Measurements from ENCODE around the gene GAS6. TPM values are rescaled to one million over a fixed set of nuclear protein-coding genes. Genes with fewer than 3 reads are reported as not detected.
"Not testable (repeated sequence)": the region's sequence is repeated elsewhere in the genome, so short reads cannot be mapped to it uniquely, and the experiment has no call there.

Gene GAS6
- total RNA-seq, 1 donor from 2014 or later: 302 TPM

GRCh38 chr13:113830426-113830950 lies 33.4 kb downstream of the GAS6 start:
- DNase-seq (ENCODE audit: low spot score); ATAC-seq; intact Hi-C loops (cut with DNase I): not testable (repeated sequence)

GRCh38 chr13:113828282-113828825 lies 35.5 kb downstream of the GAS6 start:
- no peak for DNase-seq (ENCODE audit: low spot score)
- intact Hi-C loops (cut with DNase I): no loop called here
- ATAC-seq: no peak

GRCh38 chr13:113827021-113827420 lies 36.9 kb downstream of the GAS6 start:
- ATAC-seq (no peak), DNase-seq (ENCODE audit: low spot score) (no peak)
- intact Hi-C loops (cut with DNase I): no loop called here

GRCh38 chr13:113826446-113826845 lies 37.4 kb downstream of the GAS6 start:
- ATAC-seq; DNase-seq (ENCODE audit: low spot score); intact Hi-C loops (cut with DNase I): not testable (repeated sequence)

- ATAC-seq: no peak
- DNase-seq (ENCODE audit: low spot score): no peak
- intact Hi-C loops (cut with DNase I): no loop called here
Measured at GRCh38 chr13:113825841-113826240, 38.0 kb downstream of the GAS6 start.

GRCh38 chr13:113823771-113824170 lies 40.1 kb downstream of the GAS6 start:
- intact Hi-C loops (cut with DNase I): no loop called here
- DNase-seq (ENCODE audit: low spot score): no peak
- no peak for ATAC-seq

GRCh38 chr13:113822956-113823744 lies 40.7 kb downstream of the GAS6 start:
- intact Hi-C loops (cut with DNase I): no loop called here
- no peak for ATAC-seq

GRCh38 chr13:113822266-113822665 lies 41.6 kb downstream of the GAS6 start:
- no peak for DNase-seq (ENCODE audit: low spot score)
- intact Hi-C loops (cut with DNase I): no loop called here

More at GRCh38 chr13:113822956-113823744, 40.7 kb downstream of the GAS6 start:
- DNase-seq (ENCODE audit: low spot score): no peak

GRCh38 chr13:113821847-113822246 lies 42.0 kb downstream of the GAS6 start:
- DNase-seq (ENCODE audit: low spot score): no peak
- ATAC-seq: no peak
- intact Hi-C loops (cut with DNase I): no loop called here

More at GRCh38 chr13:113822266-113822665, 41.6 kb downstream of the GAS6 start:
- ATAC-seq: no peak

GRCh38 chr13:113820813-113821651 lies 42.8 kb downstream of the GAS6 start:
- intact Hi-C loops (cut with DNase I): no loop called here
- DNase-seq (ENCODE audit: low spot score) (peak; percentile 81), ATAC-seq (peak; percentile 79)

GRCh38 chr13:113819731-113820715 lies 43.9 kb downstream of the GAS6 start:
- intact Hi-C loops (cut with DNase I): no loop called here
- DNase-seq (ENCODE audit: low spot score) (no peak), ATAC-seq (peak; percentile 23)

GRCh38 chr13:113819341-113819730 lies 44.5 kb downstream of the GAS6 start:
- intact Hi-C loops (cut with DNase I): no loop called here
- ATAC-seq: no peak
- DNase-seq (ENCODE audit: low spot score): no peak

GRCh38 chr13:113818700-113819295 lies 45.1 kb downstream of the GAS6 start:
- no peak for DNase-seq (ENCODE audit: low spot score)
- intact Hi-C loops (cut with DNase I): no loop called here

GRCh38 chr13:113817860-113818691 lies 45.8 kb downstream of the GAS6 start:
- intact Hi-C loops (cut with DNase I): loop anchor here (2.0 kb wide), 1 partner anchor 129 kb away; no protein-coding TSS in a partner anchor
- DNase-seq (ENCODE audit: low spot score) (no peak), ATAC-seq (no peak)

More at GRCh38 chr13:113818700-113819295, 45.1 kb downstream of the GAS6 start:
- no peak for ATAC-seq

GRCh38 chr13:113816946-113817859 lies 46.7 kb downstream of the GAS6 start:
- ATAC-seq: peak; percentile 55
- intact Hi-C loops (cut with DNase I): loop anchor here (2.0 kb wide), 1 partner anchor 130 kb away; no protein-coding TSS in a partner anchor
- DNase-seq (ENCODE audit: low spot score): peak; percentile 92
